GM12878 (cell line): ENCODE results near the gene DUS3L.

ENCODE experiments used
- ATF7 ChIP-seq: fragments of 450-650 bp; IDR thresholded peaks from 2 replicates; pipeline ENCODE4 v1.6.1; 2016; ENCODE audit warnings: low read depth, mild to moderate bottlenecking
- BCLAF1 ChIP-seq: fragments of 450-650 bp; IDR thresholded peaks from 2 replicates; pipeline ENCODE4 v1.6.1; 2017; ENCODE audit warnings: antibody characterized with exemption, mild to moderate bottlenecking, moderate library complexity
- BMI1 ChIP-seq: fragments of 450-650 bp; IDR thresholded peaks from 2 replicates; pipeline ENCODE4 v1.6.1; 2016; ENCODE audit warnings: mild to moderate bottlenecking, moderate library complexity, borderline replicate concordance
- CHD1 ChIP-seq: IDR thresholded peaks from 2 replicates; pipeline ENCODE4 v1.6.1; 2012; ENCODE audit warnings: low read depth, low read length, improper control_type of control experiment
- CTCF ChIP-seq, 3 experiments: IDR thresholded peaks in 2 of 3; conservative IDR thresholded peaks in 1 of 3; 2 replicates each; pipeline ENCODE4 v1.5.1; 2011; ENCODE audit warnings: low read depth in 3 of 3, low read length in 3 of 3, mild to moderate bottlenecking in 3 of 3, control low read depth in 2 of 3, moderate library complexity in 2 of 3, inconsistent platforms in 1 of 3, mixed read lengths in 1 of 3; ENCODE audit not compliant: control insufficient read depth in 2 of 3, insufficient read depth in 1 of 3; ENCODE audit errors: extremely low read depth in 1 of 3
- HCFC1 ChIP-seq: fragments of 150-350 bp; IDR thresholded peaks from 2 replicates; pipeline ENCODE4 v1.6.1; 2014; ENCODE audit warnings: low read length
- KAT2A ChIP-seq: conservative IDR thresholded peaks from 2 replicates; pipeline ENCODE4 v1.6.1; 2011; ENCODE audit warnings: low read depth, low read length; ENCODE audit not compliant: control insufficient read depth
- NFXL1 ChIP-seq: fragments of 450-650 bp; IDR thresholded peaks from 2 replicates; pipeline ENCODE4 v1.6.1; 2017; ENCODE audit warnings: antibody characterized with exemption, mild to moderate bottlenecking, borderline replicate concordance
- POLR2A ChIP-seq: IDR thresholded peaks from 2 replicates; pipeline ENCODE4 v1.6.1; 2011; ENCODE audit warnings: low read depth, mild to moderate bottlenecking, low read length
- SREBF2 ChIP-seq: IDR thresholded peaks from 2 replicates; pipeline ENCODE4 v1.6.1; 2012; ENCODE audit warnings: mild to moderate bottlenecking, low read length
- TAF1 ChIP-seq: IDR thresholded peaks from 2 replicates; pipeline ENCODE4 v1.6.1; 2011; ENCODE audit warnings: mild to moderate bottlenecking, low read depth, low read length, borderline replicate concordance
- USF2 ChIP-seq: IDR thresholded peaks from 2 replicates; pipeline ENCODE4 v1.6.1; 2011; ENCODE audit warnings: low read depth, low read length, improper control_type of control experiment, borderline replicate concordance
- ZBED1 ChIP-seq: IDR thresholded peaks from 2 replicates; pipeline ENCODE4 v1.6.1; 2016; ENCODE audit warnings: borderline replicate concordance

- TF ChIP-seq CTCF (IDR thresholded peaks at IDR 0.05 in 2 of 3, conservative IDR thresholded peaks at IDR 0.05 in 1 of 3; ENCODE audit: control insufficient read depth in 2 of 3, extremely low read depth in 1 of 3, insufficient read depth in 1 of 3, low read depth in 3 of 3, low read length in 3 of 3) (no peak), BCLAF1 (no peak), BMI1 (no peak), NFXL1 (no peak), HCFC1 (no peak), CHD1 (no peak), KAT2A (no peak), TAF1 (no peak), SREBF2 (no peak), ATF7 (no peak), USF2 (no peak), POLR2A (no peak), ZBED1 (no peak)
Observed at GRCh38 chr19:5792224-5792623, 1.3 kb upstream of the DUS3L start.
